GM18870 (cell line): ENCODE results near the gene CARF.

Experiments
- ATAC-seq: cut with Tn5 transposase; IDR thresholded peaks from one replicate; pipeline ENCODE4 v1.9.1; 2021; ENCODE audit warnings: moderate library complexity; ENCODE audit not compliant: unreplicated experiment

The CARF gene

DNA sequence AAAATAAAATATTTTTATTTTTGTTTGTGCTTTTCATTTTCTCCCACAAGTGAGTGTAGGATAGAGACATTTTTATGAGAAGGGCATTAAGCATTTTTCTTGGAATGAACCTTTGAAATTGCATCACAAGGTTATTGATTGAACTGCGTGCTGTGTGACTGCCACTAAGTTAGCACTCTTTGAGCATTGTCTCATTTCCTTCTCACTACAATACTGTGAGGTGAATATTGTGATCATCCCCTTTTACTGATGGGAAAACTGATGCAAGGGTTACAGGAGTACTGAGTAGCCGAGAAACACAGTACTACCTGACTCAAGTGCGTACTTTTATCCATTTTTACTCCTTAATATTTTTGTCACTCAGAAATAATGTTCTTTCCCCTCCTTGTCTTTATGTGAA, 104.6 kb downstream of the CARF start:
- ATAC-seq = no peak

- ATAC-seq = no peak
These were observed 106.1 kb downstream of the CARF start for GRCh38 chr2:203018181-203018580.

- ATAC-seq = no peak
These were observed 107.1 kb downstream of the CARF start for GRCh38 chr2:203019142-203019541.

DNA sequence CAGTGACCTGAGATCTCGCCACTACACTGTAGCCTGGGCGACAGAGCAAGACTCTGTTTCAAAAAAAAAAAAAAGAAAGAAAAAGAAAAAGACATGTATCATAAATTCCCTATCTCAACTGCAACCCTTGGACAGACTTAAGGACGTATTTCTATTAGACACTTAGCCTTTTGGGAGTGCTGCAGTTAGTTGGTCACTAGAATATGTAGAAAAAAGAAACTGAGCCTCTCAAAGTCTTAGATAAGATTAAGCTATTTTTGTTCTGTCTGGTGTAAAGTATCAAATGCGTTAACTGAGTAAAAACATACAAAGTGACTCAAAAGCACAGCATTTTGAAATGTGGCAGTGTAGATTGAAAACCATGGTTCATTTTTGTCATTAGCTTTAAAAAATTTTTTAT, 109.9 kb downstream of the CARF start:
- no peak for ATAC-seq

GRCh38 chr2:203022751-203023150, 110.7 kb downstream of the CARF start:
- no peak for ATAC-seq

GRCh38 chr2:203025592-203025991, 113.5 kb downstream of the CARF start:
- ATAC-seq = no peak

DNA sequence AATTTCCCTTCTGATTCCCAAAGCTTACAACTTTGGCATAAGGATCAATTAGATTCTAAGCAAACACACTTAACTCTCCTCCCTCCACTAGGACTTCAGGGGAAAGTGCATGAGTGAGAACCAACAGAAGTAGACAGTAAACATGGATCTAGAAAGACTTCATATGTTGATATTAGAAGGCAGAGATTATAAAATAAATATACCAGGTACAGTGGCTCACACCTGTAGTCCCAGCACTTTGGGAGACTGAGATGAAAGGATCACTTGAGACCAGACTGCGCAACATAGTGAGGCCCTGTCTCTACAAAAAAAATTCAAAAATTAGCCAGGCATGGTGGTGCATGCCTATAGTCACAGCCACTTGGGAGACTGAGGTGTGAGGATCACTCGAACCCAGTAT, 118.5 kb downstream of the CARF start:
- ATAC-seq = no peak

DNA sequence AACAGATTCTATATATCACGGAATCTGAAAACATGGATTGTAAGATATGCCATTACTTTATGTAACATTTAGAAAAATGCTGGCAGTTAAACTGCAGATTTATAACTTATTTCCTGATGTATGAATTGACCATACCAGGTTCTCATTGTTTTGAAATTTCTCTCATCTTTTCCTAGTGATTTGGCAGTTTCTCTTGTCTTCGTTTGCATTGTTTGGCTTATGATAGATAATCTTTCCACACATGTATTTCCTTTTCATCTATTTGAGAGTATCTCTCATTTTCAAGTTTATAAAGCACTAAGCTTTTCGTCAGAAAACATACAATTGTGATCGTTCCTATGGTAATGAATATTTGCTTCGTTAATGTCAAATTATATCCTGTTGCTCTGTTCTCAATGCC, 118.9 kb downstream of the CARF start:
- ATAC-seq = no peak

- ATAC-seq = no peak
These were observed 121.3 kb downstream of the CARF start for GRCh38 chr2:203033395-203033794.

- no peak for ATAC-seq
These were observed 123.9 kb downstream of the CARF start for GRCh38 chr2:203035879-203036470.
